Measurements from ENCODE around the gene CAST. TPM values are rescaled to one million over a fixed set of nuclear protein-coding genes. Genes with fewer than 3 reads are reported as not detected.
A peak's percentile ranks its signal among the peaks of the same experiment; 100 is the strongest.

Gene CAST
- total RNA-seq, 1 donor from 2014 or later: 97.0 TPM

DNA sequence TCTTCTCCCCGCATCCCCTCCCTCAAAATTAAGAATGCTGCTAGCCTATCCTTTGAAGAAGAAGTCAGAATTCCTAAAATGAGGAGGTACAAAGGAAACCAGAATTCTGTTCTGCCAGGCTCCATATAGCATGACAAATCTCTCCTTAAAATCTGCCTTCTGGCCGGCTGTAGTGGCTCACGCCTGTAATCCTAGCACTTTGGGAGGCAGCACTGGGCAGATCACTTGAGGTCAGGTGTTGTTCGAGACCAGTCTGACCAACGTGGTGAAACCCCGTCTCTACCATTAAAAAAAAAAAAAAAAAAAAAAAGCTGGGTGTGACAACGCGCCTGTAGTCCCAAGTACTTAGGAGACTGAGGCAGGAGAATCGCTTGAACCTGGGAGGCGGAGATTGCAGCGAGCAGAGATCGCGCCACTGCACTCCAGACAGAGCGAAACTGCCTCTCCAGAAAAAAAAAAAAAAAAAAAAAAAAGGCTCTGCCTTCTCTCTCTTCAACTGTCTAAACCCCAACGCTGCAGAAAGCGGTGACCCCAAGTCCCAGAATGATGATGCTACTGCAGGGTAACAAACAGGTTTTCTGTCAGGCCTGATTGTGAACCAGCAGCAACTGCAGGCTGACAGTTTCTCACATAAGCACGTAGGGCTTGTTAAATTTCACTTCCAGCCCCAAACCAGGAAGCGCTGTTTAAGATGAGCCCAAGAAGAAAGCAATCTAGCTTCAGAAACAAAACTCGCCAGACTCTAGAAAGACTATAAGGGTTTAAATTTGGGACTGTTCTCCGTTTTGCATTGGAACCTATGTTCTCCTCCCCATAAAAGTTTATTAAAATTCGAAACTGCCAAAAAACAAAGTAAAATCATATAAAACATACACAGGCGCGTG, 963 bp upstream of the CAST start:
- peak overlapping the region; percentile 83 for H3K4me3 Mint-ChIP-seq (ENCODE audit: low read depth)

DNA sequence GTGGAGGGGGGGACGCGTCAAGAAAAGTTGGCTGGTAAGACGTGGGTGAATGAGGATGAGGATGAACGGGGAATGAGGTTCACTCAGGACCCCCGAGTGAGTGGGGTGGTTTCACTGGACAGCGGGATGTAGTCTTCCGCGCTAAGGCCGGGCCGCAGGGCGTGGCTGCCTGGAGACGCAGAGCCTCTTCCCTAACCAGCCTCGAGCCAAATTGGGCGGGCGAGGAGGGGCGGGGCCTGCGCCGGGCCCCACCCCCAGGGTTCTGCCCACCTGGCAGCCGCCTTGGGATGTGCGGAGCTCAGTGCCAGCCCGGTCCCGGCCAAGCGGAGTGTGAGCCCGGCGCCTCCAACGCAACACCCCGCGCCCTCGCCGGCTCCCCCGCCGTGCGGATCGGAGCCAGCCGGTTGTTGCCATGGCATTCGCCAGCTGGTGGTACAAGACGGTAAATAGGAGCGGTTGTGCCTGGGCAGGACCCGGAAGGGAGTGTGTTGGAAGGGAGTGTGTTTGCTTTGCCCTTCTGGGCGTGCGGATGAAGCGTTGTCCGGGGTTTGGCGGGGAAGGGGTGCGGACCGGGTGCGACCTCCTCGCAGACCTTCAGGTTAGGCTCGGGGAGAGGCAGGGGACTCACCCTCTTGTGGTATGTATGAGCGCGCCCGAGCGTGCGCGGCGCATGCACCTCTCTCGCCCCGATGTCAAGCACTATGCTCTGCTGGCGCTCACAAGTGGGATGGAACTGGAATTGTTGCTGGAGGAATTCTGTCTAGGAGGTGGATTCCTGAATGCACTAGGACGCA, 746 bp downstream of the CAST start:
- peak; percentile 55 for DNase-seq (ENCODE audit: low spot score, unreplicated experiment)
- H3K4me1 Mint-ChIP-seq (ENCODE audit: low read depth): peaks cover 29% of the 10 kb centered on the region
- peak overlapping the region; percentile 94 for H3K27ac Mint-ChIP-seq
- H3K27me3 Mint-ChIP-seq: peaks cover 3% of the 10 kb centered on the region
- TF ChIP-seq CTCF (IDR thresholded peaks at IDR 0.05; ENCODE audit: unreplicated experiment): no peak
- peak overlapping the region; percentile 86 for H3K4me3 Mint-ChIP-seq (ENCODE audit: low read depth)
- H3K36me3 Mint-ChIP-seq (ENCODE audit: insufficient read depth): peaks cover under 1% of the 10 kb centered on the region
- H3K9me3 Mint-ChIP-seq (ENCODE audit: low read depth): no peaks in the 10 kb centered on the region

More for the DNA sequence above, 963 bp upstream of the CAST start:
- peaks cover 3% of the 10 kb centered on the region for H3K27me3 Mint-ChIP-seq
- no peak for DNase-seq (ENCODE audit: low spot score, unreplicated experiment)
- peak overlapping the region; percentile 91 for H3K27ac Mint-ChIP-seq
- no peaks in the 10 kb centered on the region for H3K9me3 Mint-ChIP-seq (ENCODE audit: low read depth)
- no peaks in the 10 kb centered on the region for H3K36me3 Mint-ChIP-seq (ENCODE audit: insufficient read depth)
- TF ChIP-seq CTCF (IDR thresholded peaks at IDR 0.05; ENCODE audit: unreplicated experiment): no peak
- H3K4me1 Mint-ChIP-seq (ENCODE audit: low read depth): peaks cover 32% of the 10 kb centered on the region

GRCh38 chr5:96663608-96664007, 1.4 kb downstream of the CAST start:
- Mint-ChIP-seq H3K27ac (peak overlapping the region; percentile 80), H3K4me1 (ENCODE audit: low read depth) (peaks cover 28% of the 10 kb centered on the region), H3K27me3 (peaks cover 3% of the 10 kb centered on the region), H3K9me3 (ENCODE audit: low read depth) (no peaks in the 10 kb centered on the region), H3K36me3 (ENCODE audit: insufficient read depth) (peaks cover 2% of the 10 kb centered on the region), H3K4me3 (ENCODE audit: low read depth) (peak overlapping the region; percentile 86)
- TF ChIP-seq CTCF (IDR thresholded peaks at IDR 0.05; ENCODE audit: unreplicated experiment): no peak
- no peak for DNase-seq (ENCODE audit: low spot score, unreplicated experiment)

- H3K4me3 Mint-ChIP-seq (ENCODE audit: low read depth): peak overlapping the region; percentile 9
- no peak overlapping the region for H3K27ac Mint-ChIP-seq
- H3K9me3 Mint-ChIP-seq (ENCODE audit: low read depth): no peaks in the 10 kb centered on the region
- H3K36me3 Mint-ChIP-seq (ENCODE audit: insufficient read depth): peaks cover 2% of the 10 kb centered on the region
- TF ChIP-seq CTCF (IDR thresholded peaks at IDR 0.05; ENCODE audit: unreplicated experiment): no peak
- H3K4me1 Mint-ChIP-seq (ENCODE audit: low read depth): peaks cover 27% of the 10 kb centered on the region
- H3K27me3 Mint-ChIP-seq: peaks cover 3% of the 10 kb centered on the region
- no peak for DNase-seq (ENCODE audit: low spot score, unreplicated experiment)
Measured at GRCh38 chr5:96664669-96665068, 2.5 kb downstream of the CAST start.

- no peak for DNase-seq (ENCODE audit: low spot score, unreplicated experiment)
Measured at GRCh38 chr5:96668725-96669124, 6.5 kb downstream of the CAST start.

More at GRCh38 chr5:96668725-96669124, 6.5 kb downstream of the CAST start:
- no peak for TF ChIP-seq CTCF (IDR thresholded peaks at IDR 0.05; ENCODE audit: unreplicated experiment)
- H3K27me3 Mint-ChIP-seq: no peaks in the 10 kb centered on the region
- H3K4me3 Mint-ChIP-seq (ENCODE audit: low read depth): no peak overlapping the region
- H3K27ac Mint-ChIP-seq: no peak overlapping the region
- peaks cover 2% of the 10 kb centered on the region for H3K36me3 Mint-ChIP-seq (ENCODE audit: insufficient read depth)
- H3K9me3 Mint-ChIP-seq (ENCODE audit: low read depth): no peaks in the 10 kb centered on the region
- peaks cover 27% of the 10 kb centered on the region for H3K4me1 Mint-ChIP-seq (ENCODE audit: low read depth)
